NCI-H1694 (cell line): Measurements from ENCODE around the gene SNX1.

Source experiments
- DNase-seq: peaks from one replicate; lab custom pipeline; 2025; lab: John Stamatoyannopoulos, UW

Gene SNX1

DNA sequence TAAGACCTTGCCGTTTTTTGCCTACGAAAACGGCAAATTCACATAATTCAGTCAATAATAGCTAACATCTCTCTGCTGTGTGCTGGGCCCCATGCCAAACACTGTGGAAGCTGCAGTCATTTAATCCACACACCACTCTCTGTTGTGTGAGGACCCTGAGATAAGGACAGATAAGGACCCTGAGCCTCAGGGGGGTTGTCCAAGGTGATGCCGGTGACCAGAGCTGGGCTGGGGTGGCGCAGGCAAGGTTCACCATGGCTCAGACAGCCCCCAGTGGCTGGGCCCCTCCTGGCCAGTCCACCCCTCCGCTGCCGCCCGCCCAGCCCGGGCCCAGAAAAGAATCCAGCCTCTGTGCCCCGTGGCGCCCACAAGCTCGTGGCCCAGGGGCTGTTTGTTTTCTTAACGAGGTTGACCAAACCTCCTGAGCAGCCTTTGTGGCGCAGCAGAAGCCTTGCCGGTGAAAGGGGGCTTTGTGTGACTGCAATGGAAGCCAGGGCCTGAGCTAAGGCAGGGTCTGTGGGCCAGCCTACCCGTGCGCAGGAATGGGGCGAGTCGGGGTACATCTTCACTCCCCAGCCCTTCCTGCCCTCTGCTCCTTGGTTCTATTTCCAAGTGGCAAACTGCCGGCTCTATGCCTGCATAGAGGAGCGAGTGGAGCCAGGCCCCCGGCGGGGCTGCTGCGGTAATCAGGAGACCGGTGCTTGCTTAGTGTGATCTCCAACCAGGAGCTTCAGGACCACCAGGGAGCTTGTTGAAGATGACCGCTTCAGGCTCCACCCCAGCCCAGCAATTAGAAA is 51.3 kb downstream of the SNX1 start:
- no peak for DNase-seq

DNA sequence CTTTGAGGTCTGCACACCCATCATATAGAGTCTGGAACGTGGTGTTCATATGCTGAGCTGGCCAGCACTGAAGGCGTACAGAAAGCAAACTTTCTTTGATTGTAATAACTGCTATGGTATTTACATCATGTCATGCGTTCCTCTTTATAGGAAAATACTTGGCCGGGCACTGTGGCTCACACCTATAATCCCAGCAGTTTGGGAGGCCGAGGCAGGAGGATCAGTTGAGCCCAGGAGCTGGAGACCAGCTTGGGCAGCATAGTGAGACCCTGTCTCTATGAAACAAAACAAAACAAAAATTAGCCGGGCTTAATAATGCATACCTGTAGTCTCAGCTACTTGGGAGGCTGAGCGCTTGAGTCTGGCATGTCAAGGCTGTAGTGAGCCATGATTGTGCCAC is 52.4 kb downstream of the SNX1 start:
- DNase-seq, result no peak

DNA sequence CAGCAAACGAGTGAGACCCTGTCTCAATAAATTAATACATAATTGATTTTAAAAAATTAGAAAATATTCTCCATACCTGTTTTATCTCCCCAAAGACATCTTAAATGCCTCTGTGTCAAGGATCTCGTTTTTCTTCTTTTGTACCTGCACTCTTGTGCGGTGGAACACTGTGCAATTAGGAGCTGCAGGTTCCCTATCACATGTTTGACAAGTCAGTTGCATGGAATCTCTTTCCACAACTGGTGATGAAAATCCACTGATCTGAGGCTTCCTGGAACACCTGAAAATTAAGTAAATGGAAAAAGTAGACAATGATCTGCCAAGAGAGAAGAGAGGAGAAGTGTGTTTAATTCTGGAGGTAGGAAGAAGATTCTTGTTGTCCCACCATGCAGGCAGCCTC is 52.8 kb downstream of the SNX1 start:
- no peak for DNase-seq

DNA sequence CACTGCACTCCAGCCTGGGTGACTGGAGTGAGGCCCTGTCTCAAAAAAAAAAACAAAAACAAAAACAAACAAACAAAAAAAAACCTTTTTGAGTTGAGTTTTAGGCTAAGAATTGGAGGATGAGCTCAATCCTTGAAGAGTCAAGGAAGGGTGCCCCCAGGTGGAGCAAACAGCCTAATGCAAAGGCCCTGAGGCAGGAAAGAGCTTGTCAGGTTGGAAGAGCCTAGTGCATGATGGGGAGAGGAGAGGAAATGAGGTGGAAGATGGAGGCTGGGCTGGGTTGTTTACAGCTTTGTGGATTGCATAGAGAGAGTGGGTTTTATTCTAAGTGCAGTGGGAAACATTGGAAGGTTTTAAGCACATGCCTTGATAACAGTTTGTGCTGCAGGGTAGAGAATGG is 53.6 kb downstream of the SNX1 start:
- no peak for DNase-seq

DNA sequence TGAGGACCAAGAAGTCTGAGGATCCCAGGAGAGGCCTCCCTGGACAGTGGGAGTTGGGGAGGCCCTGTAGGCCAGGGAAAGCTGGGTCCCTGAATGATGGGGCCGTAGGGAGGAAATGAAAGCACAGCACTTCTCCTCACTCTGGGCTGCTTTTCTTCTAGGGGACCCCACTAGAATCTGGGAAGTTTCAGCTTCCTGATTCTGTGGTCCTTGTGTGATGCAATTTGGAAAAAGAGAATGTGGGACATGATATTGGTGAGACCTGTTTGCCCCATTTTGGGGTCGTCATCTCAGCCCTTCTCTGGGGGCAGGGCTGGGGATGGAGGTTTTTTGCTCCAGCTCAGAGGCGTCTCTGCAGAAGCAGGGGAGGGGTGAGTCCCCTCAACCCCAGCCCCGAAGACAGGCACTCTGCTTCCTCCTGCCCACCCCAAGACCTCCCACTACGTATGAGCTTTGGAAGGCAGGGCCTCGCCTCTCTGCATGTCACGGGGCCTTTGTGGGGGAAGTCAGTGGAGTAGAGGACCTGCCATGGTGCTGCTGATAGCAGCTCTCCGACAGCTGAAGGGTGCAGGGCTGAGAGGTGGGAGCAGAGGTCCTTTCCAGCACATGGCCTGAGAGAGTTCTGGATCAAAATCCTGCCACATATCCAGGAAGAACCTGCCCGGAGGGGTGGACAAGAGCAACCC is 54.3 kb downstream of the SNX1 start:
- DNase-seq, result no peak

DNA sequence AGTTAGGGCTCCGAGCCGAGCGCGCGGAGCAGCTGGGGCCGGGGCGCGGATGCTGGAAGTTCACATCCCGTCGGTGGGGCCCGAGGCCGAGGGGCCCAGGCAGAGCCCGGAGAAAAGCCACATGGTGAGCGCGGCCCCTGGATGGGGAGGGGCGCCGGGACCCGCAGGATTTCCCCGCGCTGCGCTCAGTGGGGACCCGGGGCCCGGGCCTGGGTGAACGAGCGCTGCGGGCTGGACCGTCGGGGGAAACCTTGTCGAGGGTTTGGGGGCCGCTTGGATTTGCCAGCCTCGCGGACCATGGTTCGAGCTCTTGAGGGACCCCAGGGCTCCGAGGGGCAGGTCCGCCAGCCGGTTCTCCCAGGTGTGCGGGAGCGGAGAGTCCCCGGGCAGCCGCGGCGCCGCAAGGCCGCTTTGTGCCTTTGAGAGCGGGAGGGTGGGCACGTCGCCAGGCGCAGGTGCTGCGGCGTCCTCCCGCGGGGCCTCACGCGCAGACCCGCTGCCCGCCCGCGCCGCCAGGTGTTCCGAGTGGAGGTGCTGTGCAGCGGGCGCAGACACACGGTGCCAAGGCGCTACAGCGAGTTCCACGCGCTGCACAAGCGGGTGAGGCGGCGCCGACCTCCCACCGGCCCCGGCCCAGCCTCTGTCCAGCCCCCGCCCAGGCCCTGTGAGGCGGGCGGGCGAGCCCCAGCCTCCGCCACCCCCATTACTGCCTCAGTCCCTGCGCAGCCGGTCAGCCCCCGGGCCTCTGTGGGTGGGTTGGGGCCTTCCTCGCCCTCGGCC is 56.1 kb downstream of the SNX1 start, which contains the start of gene SNX22:
Gene SNX22, plus strand, starts transcription at position 5 of the 780 bp plus-strand sequence. Its CDS starts 45 bp downstream, at position 50.
- DNase-seq, result no peak

DNA sequence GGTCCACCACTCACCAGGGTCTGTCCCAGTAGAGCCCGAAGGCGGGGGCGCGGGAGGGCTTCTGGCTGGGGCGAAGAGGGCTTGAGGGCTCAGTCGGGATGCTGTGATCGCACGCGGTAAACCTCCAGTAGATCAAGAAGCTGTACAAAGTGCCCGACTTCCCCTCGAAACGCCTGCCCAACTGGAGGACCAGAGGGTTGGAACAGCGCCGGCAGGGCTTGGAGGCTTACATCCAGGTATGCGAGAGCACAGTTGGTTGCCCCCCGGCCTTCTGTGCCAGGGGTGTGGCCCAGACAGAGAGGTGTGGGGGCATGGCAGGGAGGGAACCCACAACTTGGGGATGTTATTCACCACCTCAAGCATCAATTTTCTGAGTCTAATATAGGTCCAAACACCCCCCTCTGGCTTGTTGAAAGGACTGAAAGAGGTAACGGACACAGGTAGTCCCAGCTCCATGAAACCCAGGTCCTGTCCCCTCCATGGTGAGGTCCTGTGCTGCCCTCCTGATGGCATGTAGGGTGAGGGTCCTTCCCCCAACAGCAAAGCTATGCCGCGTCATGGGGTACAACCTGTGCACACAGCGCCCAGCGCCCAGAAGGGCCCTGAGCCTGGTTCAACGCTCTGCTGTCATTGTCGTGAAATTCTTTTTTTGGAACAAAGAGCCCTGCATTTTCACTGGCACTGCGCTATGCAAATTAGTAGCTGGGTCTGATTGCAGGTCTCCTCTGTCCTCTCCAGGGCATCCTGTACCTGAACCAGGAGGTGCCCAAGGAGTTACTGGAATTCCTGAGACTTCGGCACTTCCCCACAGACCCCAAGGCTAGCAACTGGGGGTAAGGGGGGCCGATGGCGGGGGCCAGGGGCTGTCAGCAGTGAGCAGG is 57.0 kb downstream of the SNX1 start:
- no peak for DNase-seq

DNA sequence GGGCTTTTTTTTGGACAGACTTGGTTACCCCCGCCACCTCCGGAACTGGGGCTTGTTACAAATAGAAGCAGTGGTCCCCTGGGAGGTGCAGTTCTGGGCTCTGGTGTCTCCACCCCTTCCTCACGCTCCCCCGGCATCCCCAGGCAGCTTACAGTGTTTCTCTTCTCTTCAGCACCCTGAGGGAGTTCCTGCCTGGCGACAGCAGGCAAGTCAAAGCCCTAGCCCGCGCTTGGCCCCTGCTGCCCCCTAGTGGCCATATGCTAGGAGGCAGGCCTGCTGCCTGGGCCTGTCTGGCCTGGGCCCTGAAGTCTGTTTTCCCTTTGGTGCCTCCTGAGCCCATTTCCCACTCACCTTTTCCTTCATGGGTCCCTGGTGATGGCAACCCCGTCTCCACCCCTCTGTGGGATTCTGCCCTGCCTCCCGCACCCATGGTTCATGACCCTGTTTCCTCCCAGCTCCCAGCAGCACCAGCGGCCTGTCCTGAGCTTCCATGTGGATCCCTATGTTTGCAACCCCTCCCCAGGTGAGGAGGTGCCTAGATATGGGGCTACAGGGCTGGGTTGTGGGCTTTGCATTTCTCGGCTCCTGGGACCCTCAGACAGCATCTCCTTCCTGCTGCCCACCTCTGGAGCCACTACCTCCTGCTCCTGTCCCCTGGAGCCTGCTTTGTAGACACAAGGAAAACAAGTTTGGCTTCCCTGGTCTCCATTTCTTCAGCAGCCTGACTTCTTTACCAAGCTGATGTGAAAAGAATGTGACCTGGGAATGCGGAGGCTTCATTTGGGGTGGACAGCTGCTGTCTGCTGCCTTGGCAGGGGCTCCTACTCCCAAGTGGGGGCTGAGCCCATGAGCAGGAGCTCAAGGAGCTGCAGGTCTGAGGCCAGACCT is 57.9 kb downstream of the SNX1 start:
- DNase-seq, result peak; percentile 73

DNA sequence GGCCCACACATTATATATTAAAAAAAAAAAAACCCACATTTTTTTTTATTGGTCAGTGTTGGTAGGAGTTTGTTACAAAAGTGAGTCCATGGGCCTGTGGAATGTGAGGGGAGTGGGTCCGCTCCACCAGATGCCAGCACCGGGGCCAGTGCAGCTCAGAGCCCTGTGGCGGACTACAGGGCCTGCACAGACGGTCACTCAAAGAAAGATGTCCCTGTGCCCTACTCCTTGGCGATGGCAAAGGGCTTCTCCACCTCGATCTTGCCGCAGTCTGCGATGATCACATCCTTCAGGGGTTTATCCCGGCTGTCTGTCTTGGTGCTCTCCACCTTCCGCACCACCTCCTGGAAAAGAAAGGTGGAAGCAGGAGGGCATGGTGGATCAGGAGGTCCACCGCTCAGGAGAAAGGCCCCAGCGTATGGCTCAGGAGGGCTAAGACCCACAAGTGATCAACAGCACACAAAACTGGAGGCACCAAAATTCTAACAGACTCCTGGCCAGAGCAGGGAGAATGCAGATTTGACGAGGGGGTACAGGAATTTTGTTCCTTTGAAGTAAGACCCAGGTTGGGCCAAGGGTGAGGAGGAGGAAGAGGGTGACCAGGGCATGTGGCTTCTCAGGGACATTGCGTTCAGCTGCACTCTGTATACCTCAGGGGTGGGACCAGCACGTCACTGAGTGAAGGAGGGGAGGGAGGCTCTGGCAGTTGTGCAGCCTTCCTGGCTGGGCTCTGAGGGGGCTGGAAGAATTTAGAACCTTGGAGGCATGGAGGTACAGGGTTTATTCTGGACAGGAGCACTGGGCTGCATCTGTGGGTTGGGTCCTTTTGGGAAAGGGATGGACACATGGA is 60.2 kb downstream of the SNX1 start:
- no peak for DNase-seq

DNA sequence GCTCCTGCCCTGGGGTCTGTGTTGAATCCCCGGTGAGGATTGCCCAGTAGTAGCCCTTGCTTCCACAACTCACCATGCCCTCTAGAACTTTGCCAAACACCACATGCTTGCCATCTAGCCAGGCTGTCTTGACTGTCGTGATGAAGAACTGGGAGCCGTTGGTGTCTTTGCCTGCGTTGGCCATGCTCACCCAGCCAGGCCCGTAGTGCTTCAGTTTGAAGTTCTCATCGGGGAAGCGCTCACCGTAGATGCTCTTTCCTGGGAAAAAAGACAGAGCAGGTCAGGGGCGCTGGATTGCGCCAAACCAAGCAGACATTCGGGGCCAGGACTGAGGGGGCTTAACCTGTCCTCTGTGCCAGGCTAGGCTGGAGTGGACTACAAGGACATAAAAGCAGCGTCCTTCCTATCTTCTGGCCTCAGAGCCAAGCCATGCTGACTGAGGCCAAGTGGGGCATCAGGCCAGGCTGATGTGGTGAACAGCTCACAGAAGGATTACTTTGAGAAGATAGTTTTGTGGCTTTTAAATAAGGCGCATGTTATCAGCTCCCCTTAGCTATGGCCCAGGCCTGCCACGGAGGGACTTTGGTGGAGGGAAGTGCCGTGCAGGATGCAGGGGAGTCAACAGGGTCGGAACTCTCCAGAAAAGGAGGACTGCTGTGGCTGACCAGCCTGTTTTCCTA is 61.0 kb downstream of the SNX1 start:
- no peak for DNase-seq

DNA sequence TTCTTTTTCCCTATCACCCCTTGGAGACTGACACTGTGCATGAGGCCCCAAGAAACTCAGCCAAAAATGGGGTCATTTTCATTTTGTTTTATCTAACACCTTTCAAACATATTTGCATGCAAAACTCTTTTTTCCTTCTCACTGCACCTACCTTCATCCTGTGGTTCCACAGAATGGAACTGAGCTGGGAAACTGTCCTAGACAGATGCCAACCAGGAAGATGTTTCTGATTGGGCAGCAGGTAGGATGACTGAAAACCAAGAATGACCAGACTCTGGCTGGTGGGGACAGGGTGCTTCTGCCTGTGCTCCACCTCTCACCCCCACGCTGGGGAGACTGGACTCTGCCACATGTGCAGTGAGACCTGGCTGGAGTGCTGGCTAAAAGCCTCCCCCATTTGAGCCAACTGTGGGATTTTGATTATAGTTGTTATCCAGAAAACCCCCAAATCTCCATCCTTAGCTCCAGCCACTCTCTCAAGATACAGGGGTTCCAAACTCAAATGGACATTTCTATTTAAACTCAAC is 61.9 kb downstream of the SNX1 start:
- DNase-seq, result no peak

DNA sequence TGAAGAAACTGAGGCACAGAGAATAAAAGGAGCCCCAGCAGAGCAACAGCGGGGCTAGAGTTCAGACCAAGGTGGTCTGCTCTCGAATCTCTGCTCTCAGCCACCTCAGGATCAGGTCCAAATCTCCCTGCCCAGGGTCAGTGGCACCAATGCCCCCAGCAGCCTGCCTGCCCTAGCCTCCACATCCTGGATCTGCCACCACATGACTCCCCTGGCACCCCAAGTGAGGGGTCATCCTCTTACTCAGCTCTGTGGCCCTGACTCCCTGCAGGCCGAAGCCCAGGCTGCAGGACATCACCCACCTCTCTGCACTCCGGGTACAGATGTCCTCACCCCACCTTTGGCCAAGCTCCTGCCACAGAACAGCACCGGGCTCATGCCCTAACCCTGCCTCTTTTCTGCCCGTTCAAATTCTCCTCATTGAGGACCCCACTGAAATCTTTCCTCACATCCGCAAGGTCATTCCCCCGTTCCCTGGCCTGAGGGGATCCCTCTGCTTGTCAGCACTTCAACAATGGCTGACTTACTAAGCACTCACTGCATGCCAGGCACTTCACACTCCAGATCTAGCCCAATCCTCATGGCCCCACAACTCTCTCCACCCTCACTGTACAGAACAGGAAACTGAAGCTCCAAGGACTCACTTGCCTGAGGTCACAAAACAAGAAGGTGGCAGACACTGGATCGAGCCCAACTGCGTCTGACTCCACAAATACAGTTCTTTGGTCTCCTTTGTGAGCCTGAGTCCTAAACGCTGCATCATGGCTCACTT is 62.8 kb downstream of the SNX1 start:
- no peak for DNase-seq

DNA sequence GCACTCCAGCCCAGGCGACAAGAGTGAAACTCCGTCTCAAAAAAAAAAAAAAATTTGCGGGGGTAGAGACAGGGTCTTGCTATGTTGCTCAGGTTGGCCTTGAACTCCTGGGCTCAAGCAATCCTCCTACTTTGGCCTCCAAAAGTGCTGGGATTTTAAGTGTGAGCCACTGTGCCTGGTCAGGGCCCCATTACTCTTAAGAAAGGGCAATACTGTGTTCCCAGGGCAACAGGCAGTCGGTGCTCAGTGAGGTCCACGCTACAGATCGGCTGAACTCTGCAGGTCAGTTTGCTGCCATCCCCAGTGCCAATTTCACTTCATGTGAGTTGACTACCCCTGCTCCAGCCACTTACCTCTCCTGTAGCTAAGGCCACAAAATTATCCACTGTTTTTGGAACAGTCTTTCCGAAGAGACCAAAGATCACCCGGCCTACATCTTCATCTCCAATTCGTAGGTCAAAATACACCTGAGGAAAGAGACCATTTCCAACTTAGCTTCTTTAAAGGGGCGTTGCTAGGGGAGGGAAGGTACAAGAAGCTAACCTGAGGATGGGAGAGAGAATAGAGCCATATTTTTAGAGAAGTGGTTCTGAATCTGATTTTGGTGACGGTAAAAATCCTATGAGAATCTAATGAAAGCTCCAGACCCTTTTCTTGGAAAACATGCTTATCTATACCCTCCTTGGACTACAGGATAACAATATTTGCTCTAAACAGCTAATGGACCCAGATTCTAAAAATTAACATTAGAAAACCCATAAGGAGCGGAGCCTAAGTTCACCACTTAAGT is 66.1 kb downstream of the SNX1 start:
- DNase-seq, result no peak

DNA sequence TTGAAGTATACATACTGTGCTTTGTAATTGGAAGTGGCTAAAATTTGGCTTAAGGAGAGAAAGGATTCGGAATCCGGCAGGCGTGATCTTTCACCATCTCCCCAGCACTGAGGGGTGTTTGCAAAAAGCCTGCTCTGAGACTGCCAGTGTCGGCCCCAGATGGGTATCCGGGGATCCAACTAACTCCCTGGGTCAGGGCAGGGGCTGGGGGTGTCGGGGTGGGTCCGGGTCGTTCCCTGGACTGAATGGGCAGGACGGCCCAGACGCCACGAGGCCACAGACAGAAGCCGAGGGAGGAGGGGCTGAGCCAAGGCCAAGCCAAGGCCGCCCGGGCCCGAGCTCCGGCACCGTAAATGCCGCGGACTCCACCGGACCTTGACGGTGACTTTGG is 66.7 kb downstream of the SNX1 start:
- DNase-seq, result no peak

DNA sequence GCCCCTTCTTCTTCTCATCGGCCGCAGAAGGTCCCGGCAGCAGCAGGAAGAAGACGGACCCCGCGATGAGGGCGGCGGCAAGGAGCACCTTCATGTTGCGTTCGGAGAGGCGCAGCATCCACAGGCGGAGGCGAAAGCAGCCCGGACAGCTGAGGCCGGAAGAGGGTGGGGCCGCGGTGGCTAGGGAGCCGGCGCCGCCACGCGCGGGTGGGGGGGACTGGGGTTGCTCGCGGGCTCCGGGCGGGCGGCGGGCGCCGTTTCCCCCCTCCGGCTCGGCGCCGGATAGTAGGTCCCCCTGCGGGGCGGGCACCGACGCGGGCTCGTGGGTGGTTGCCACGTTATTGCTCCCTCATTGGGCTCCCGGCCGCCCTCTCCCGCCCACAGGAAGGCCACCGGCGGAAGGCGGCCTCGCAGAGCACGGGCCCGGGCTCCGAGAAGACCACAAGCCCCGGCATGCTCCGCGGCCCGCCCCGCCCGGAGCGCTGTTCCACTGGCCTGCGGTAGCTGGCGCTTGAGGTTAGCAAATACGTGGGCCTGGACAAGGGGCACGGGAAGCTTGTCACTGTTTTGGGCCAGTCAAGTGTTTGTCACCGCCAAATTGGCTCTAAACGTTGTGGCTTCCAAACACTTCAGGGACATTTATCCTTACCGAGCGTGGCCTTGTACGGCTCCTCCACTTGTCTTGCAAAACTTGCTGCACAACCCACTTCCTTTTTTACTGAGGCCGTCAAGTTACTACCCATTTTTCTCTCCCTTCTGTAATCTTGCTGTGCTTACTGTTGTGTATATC is 67.3 kb downstream of the SNX1 start, which contains the start of gene PPIB:
Gene PPIB, minus strand, starts transcription at position 154 of the 790 bp plus-strand sequence. Its CDS starts 36 bp downstream, at position 118.
- peak; percentile 75 for DNase-seq

DNA sequence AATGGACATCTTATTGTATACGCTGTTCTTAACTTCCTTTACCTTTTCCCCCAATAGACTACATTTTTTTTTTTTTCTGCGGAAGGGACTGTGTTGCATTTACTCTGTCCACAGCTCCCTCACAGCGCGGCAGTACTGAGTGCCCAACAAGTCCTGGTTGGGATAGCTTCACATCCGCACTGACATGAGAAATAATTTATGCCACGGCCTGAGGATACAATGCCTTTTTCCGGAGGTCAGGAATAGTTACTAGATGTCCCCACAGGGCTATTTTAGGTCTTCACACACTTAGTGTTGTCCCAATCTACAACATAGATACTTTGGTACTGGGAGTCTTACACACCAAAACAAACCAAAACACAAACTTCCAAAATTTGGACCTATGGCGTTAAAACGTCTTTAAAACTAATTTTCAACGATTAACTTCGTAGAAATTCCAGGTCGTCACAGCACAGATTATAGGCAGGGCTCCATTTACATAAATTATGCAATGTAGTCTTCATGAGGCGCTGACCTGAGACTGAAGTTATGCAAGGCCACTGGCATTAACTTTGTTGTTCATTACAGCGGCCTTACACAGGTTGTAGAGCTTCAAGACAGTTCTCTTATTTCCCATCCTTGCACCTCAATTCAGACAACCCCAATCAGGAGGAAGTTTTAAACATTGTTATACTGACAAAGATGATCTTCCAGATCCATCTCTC is 68.0 kb downstream of the SNX1 start:
- no peak for DNase-seq
